Ovary (tissue), 9 donors: ENCODE measurements around the gene ACSS1. TPM values are rescaled to one million over a fixed set of nuclear protein-coding genes. Genes with fewer than 3 reads are reported as not detected.
A peak's percentile ranks its signal among the peaks of the same experiment; 100 is the strongest.

Source experiments
- DNase-seq, 5 donors: peaks; one replicate each; pipeline ENCODE4 v3.0.0-alpha.2; 2019 to 2020
- H3K27ac ChIP-seq, 2 donors: fragments of 200-600 bp; one replicate each; pipeline versions ENCODE4 v1.5.1 to v1.8.0; 2019 to 2022
- H3K27me3 ChIP-seq: fragments of 200-600 bp; one replicate; pipeline ENCODE4 v1.8.0; 2022
- H3K36me3 ChIP-seq: fragments of 200-600 bp; sonication (generic); one replicate; pipeline ENCODE4 v1.5.1; 2019
- H3K4me1 ChIP-seq: one replicate; pipeline ENCODE4 v1.8.1; 2013; ENCODE audit warnings: mild to moderate bottlenecking, moderate library complexity; ENCODE audit not compliant: insufficient read depth
- H3K4me3 ChIP-seq: fragments of 200-600 bp; sonication (generic); one replicate; pipeline ENCODE4 v1.5.1; 2017
- H3K9me3 ChIP-seq, 2 donors: fragments of 200-600 bp in 1 of 2; sonication (generic) in 1 of 2; one replicate each; pipeline versions ENCODE4 v1.5.1 to v1.8.1; 2013 to 2019; ENCODE audit warnings: mild to moderate bottlenecking in 1 of 2, moderate library complexity in 1 of 2
- EP300 ChIP-seq: sonication (generic); formaldehyde crosslinking; IDR thresholded peaks from one replicate; pipeline ENCODE4 v1.6.1; 2017; ENCODE audit warnings: antibody characterized with exemption
- POLR2A ChIP-seq: fragments of 450-650 bp; IDR thresholded peaks from one replicate; pipeline ENCODE4 v1.6.1; 2017; ENCODE audit warnings: antibody characterized with exemption, mild to moderate bottlenecking, moderate library complexity
- WGBS, 3 donors: extraction: QIAGEN DNeasy Blood & Tissue Kit in 1 of 3; methylation state at CpG; one replicate each; pipeline versions ENCODE4 v1.1.5 to v1.1.7; 2013 to 2017; 5-methylcytosine and 5-hydroxymethylcytosine counted together
- intact Hi-C, 4 donors: fragments of 100-400 bp; cut with DNase I; formaldehyde crosslinking; loops; one replicate each; pipeline versions ENCODE4 v1.11.0 to v1.15.1; 2022 to 2023
- polyA plus RNA-seq, 2 donors: library from polyadenylated mRNA; stranded (reverse); fragments of 200-250 nt in 1 of 2; fragments of 350-450 nt in 1 of 2; fragmentation: Illumina TruSeq in 1 of 2; extraction: RNeasy Lipid Tissue Mini Kit (QIAGEN cat#74804) in 1 of 2; gene quantifications; one replicate each; pipeline ENCODE4 v1.2.3, GENCODE V29; 2013 to 2014
- total RNA-seq, 7 donors: library from RNA; depleted of rRNA in 2 of 7; stranded (reverse); fragments of >200 nt in 2 of 7; fragmentation: NEBNext Ultra II Directional in 3 of 7; extraction: Animal tissue kit (Norgen Biotek cat#: 25700) in 3 of 7; gene quantifications; one replicate each; pipeline versions ENCODE4 v1.1.0 to v1.2.4, GENCODE V29; 2016 to 2023
- TF ChIP-seq, protein P1 (sequence below), 3 donors: fragments of 450-650 bp in 2 of 3; fragments of 200-600 bp in 1 of 3; IDR thresholded peaks; one replicate each; pipeline versions ENCODE4 v1.5.1 to v1.8.0; 2016 to 2022; ENCODE audit warnings: antibody characterized with exemption in 3 of 3, mild to moderate bottlenecking in 1 of 3
- donor health status: DM: no; HTN: no; CAD: no; lungs with moderate emphysema.
- donor health status: DM: no; HTN: no; CAD: no.
- donor health status: Bipolar disorder and iron deficiency.
- donor health status: DM: yes; HTN: yes; CAD: no.
- donor health status: DM: no; HTN: no; CAD: no.
- donor health status: DM: yes; HTN: yes; CAD: no.

ACSS1 gene
- total and polyA plus RNA-seq, 9 donors, result 13.1 to 37.0 (median 29.0) TPM

DNA sequence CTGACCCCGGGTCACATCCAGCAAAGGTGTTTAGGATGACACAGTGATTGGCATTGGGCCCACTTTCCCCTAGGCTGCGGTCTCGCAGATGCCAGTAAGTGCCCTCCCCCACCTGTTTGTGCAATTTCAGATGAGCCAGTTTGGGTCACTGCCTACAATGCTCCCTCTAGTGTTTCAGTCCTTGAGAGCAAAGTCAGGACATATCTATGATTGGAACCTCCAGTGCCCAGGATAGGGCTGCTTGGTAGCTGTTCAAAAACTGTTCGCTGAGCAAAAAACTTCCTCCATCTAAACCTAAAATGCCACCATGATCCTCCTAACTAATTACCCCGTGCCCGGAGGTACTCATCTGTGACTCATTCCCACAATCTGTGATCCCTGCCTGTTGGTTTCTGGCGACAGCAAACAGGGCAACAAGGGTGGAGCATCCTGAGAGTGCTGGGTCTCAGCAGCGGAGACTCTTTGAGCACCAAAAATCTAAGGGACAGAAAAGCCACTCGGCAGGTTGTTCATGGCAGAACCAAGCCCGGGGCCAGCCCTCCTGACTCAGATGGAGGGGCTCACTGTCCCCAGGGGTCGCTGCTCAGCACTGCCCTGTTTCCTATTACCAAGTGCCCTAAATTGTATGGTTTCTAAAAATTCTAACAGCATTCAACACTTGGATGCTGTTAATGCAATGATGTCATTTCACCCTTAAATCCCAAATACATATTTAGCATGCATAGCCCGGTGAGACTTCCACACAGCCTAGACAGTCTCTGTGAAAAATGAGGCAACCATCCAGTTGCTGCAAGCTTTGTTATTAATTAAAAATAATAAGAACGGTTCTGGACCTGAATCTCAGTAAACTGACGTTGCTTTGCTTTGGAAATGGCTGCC is 19.0 kb upstream of the ACSS1 start:
- H3K4me1 ChIP-seq, result peaks cover 1% of the 10 kb centered on the region
- H3K36me3 ChIP-seq, result no peaks in the 10 kb centered on the region
- DNase-seq, result no peak
- WGBS, 3 donors, result 26 to 37% (median 33%) methylated on average over 14 of the region's 14 CpGs
- TF ChIP-seq POLR2A (no peak), EP300 (no peak)
- TF ChIP-seq, protein P1, sequence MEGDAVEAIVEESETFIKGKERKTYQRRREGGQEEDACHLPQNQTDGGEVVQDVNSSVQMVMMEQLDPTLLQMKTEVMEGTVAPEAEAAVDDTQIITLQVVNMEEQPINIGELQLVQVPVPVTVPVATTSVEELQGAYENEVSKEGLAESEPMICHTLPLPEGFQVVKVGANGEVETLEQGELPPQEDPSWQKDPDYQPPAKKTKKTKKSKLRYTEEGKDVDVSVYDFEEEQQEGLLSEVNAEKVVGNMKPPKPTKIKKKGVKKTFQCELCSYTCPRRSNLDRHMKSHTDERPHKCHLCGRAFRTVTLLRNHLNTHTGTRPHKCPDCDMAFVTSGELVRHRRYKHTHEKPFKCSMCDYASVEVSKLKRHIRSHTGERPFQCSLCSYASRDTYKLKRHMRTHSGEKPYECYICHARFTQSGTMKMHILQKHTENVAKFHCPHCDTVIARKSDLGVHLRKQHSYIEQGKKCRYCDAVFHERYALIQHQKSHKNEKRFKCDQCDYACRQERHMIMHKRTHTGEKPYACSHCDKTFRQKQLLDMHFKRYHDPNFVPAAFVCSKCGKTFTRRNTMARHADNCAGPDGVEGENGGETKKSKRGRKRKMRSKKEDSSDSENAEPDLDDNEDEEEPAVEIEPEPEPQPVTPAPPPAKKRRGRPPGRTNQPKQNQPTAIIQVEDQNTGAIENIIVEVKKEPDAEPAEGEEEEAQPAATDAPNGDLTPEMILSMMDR (IDR thresholded peaks at IDR 0.05), result no peak
- no peaks in the 10 kb centered on the region for H3K27me3 ChIP-seq
- intact Hi-C loops, result loop anchor here in 2 of 4 donors (5.0 to 10.0 kb wide), 2 partner anchors 215 to 318 kb away; partner anchors contain the start of gene ABHD12 (in 1 of the 2)
- peak overlapping the region; percentile 22 for H3K4me3 ChIP-seq
- no peaks in the 10 kb centered on the region for H3K9me3 ChIP-seq
- H3K27ac ChIP-seq, result no peak overlapping the region

DNA sequence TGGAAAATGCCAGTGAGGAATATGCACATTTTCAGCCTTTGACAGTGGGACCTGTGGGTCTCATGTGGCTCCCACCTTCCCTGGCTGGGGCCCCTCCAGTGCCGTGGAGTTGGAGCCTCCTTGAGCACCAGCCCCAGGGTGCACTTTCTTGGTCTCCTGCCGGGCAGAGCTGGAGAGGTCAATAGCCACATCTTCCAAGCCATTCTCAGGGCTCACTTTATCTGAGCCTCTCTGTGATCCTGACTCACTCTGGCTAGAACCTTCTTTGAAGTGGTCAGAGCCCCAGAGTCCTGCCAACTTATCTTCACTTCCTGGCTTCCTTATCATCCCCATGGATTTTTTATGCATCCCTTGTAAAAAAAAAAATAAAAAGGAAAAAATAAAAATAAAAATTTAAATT is 18.3 kb upstream of the ACSS1 start:
- Histone ChIP-seq H3K4me3 (no peak overlapping the region), H3K27me3 (no peaks in the 10 kb centered on the region), H3K4me1 (peaks cover 1% of the 10 kb centered on the region), H3K27ac (no peak overlapping the region), H3K9me3 (no peaks in the 10 kb centered on the region), H3K36me3 (no peaks in the 10 kb centered on the region)
- no peak for DNase-seq
- 20 to 44% (median 25%) methylated on average over 2 of the region's 2 CpGs for WGBS, 3 donors
- intact Hi-C loops, result loop anchor here in 2 of 4 donors (5.0 to 10.0 kb wide), 2 partner anchors 216 to 319 kb away; partner anchors contain the start of gene ABHD12 (in 1 of the 2)
- no peak for TF ChIP-seq EP300
- no peak for TF ChIP-seq POLR2A
- TF ChIP-seq, protein P1 (IDR thresholded peaks at IDR 0.05), result no peak

DNA sequence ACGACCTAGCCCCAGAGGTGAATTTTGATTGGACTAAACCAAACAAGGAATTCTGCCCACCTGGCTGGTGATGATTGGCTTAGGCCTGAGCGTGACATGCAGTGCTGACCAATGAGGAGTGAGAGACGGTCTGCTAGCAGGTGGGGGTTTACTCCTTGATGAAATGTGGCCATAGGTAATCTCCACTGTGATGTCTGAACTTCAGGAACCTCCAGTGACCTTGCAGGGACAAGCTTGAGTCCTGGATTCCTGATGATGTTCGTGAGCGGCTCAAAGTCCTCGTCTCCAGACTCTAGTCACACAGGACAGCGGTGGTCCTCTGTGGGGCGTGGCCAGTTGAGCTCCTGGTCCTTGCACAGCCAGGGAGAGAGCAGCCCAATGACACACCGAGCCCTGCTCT is 15.6 kb upstream of the ACSS1 start:
- DNase-seq, result no peak
- H3K36me3 ChIP-seq, result no peaks in the 10 kb centered on the region
- no peak overlapping the region for H3K27ac ChIP-seq
- H3K4me1 ChIP-seq, result peaks cover 1% of the 10 kb centered on the region
- TF ChIP-seq EP300 (no peak), POLR2A (no peak)
- TF ChIP-seq, protein P1 (IDR thresholded peaks at IDR 0.05), result no peak
- WGBS, 3 donors, result 65 to 75% (median 72%) methylated on average over 9 of the region's 9 CpGs
- intact Hi-C loops, result loop anchor here in 1 of 4 donors (10.0 kb wide), 1 partner anchor 321 kb away; the partner anchor contains the start of gene ABHD12
- H3K27me3 ChIP-seq, result no peaks in the 10 kb centered on the region
- no peaks in the 10 kb centered on the region for H3K9me3 ChIP-seq
- H3K4me3 ChIP-seq, result no peak overlapping the region

DNA sequence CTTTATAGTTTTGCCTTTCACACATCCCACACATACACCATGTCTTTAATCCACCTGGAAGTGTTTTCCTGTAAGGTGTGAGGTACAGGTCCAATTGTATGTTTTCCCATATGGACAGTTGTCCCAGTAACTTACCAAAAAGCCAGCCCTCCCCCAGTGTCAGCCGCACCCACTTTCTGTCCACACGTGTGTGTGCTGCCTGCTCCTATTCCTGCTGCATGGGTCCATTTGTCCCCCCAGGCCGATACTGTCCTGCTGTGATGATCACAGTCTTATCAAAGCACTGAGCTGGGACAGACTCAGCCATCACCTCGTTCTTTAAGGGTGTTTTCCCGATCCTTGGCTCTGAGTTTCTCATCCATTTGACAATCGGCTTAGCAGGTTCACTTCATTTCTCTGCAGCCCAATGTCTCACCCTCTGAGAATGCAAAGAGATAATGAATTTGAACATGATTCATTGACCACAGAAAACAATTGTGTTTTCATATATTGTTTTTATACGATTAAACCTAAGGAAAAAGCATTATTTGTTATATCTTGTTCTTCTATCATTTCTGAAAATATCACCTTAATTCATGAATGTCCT is 14.4 kb upstream of the ACSS1 start:
- Histone ChIP-seq H3K4me1 (no peaks in the 10 kb centered on the region), H3K27me3 (no peaks in the 10 kb centered on the region), H3K27ac (no peak overlapping the region), H3K36me3 (no peaks in the 10 kb centered on the region), H3K9me3 (no peaks in the 10 kb centered on the region), H3K4me3 (no peak overlapping the region)
- intact Hi-C loops, result loop anchor here in 1 of 4 donors (10.0 kb wide), 1 partner anchor 322 kb away; the partner anchor contains the start of gene ABHD12
- TF ChIP-seq, protein P1 (IDR thresholded peaks at IDR 0.05), result no peak
- TF ChIP-seq POLR2A (no peak), EP300 (no peak)
- 50 to 63% (median 53%) methylated on average over 7 of the region's 7 CpGs for WGBS, 3 donors
- no peak for DNase-seq
